Muscle layer of colon (tissue), 2 donors: ENCODE data around the gene PIAS4.

ENCODE experiments used
- H3K27ac ChIP-seq: one replicate; pipeline ENCODE4 v1.7.0; 2013; ENCODE audit warnings: low read depth, mild to moderate bottlenecking, low read length, moderate library complexity
- H3K27me3 ChIP-seq, 2 donors: one replicate each; pipeline ENCODE4 v1.7.0; 2013; ENCODE audit warnings: low read length in 2 of 2, mild to moderate bottlenecking in 2 of 2; ENCODE audit not compliant: insufficient read depth in 2 of 2, control insufficient read depth in 1 of 2
- H3K36me3 ChIP-seq: one replicate; pipeline ENCODE4 v1.7.0; 2013; ENCODE audit warnings: mild to moderate bottlenecking, low read length; ENCODE audit not compliant: insufficient read depth
- H3K4me1 ChIP-seq: one replicate; pipeline ENCODE4 v1.7.0; 2013; ENCODE audit warnings: mild to moderate bottlenecking, low read length; ENCODE audit not compliant: insufficient read depth
- H3K4me3 ChIP-seq, 2 donors: one replicate each; pipeline ENCODE4 v1.7.0; 2013; ENCODE audit warnings: low read length in 2 of 2, low read depth in 1 of 2, mild to moderate bottlenecking in 1 of 2, moderate library complexity in 1 of 2
- H3K9ac ChIP-seq: one replicate; pipeline ENCODE4 v1.7.0; 2013; ENCODE audit warnings: low read length
- H3K9me3 ChIP-seq: one replicate; pipeline ENCODE4 v1.7.0; 2013; ENCODE audit warnings: mild to moderate bottlenecking, low read length
- donor health status: abdominal sarcoma.
- donor health status: Adenocarcinoma of cecum.

PIAS4 gene

GRCh38 chr19:4061683-4062418 lies 54.3 kb downstream of the PIAS4 start:
- H3K36me3 ChIP-seq, result no peaks in the 10 kb centered on the region
- peaks cover 57% of the 10 kb centered on the region for H3K4me1 ChIP-seq
- H3K9ac ChIP-seq, result peak overlapping the region; percentile 32
- H3K4me3 ChIP-seq, result peak overlapping the region; percentile 29 to 49
- H3K27ac ChIP-seq, result peak overlapping the region; percentile 99
- no peaks in the 10 kb centered on the region for H3K9me3 ChIP-seq
- H3K27me3 ChIP-seq, result no peaks in the 10 kb centered on the region

GRCh38 chr19:4062419-4063368 lies 55.2 kb downstream of the PIAS4 start:
- Histone ChIP-seq H3K36me3 (no peaks in the 10 kb centered on the region), H3K4me1 (peaks cover 57% of the 10 kb centered on the region), H3K27ac (peak overlapping the region; percentile 99), H3K9me3 (no peaks in the 10 kb centered on the region), H3K4me3 (peak overlapping the region in 1 of 2 donors; percentile 64), H3K9ac (peak overlapping the region; percentile 76), H3K27me3 (no peaks in the 10 kb centered on the region)

GRCh38 chr19:4063369-4064148 lies 56.0 kb downstream of the PIAS4 start:
- Histone ChIP-seq H3K4me1 (peaks cover 57% of the 10 kb centered on the region), H3K36me3 (no peaks in the 10 kb centered on the region), H3K4me3 (peak overlapping the region; percentile 51 to 64), H3K9me3 (no peaks in the 10 kb centered on the region), H3K9ac (peak overlapping the region; percentile 76), H3K27ac (peak overlapping the region; percentile 99), H3K27me3 (no peaks in the 10 kb centered on the region)

- Histone ChIP-seq H3K36me3 (no peaks in the 10 kb centered on the region), H3K9ac (peak overlapping the region; percentile 76), H3K4me3 (peak overlapping the region; percentile 51 to 64), H3K27me3 (no peaks in the 10 kb centered on the region), H3K4me1 (peaks cover 54% of the 10 kb centered on the region), H3K27ac (peak overlapping the region; percentile 99), H3K9me3 (no peaks in the 10 kb centered on the region)
These were observed 56.6 kb downstream of the PIAS4 start for GRCh38 chr19:4064149-4064495.

- Histone ChIP-seq H3K9ac (peak overlapping the region; percentile 76), H3K36me3 (no peaks in the 10 kb centered on the region), H3K27ac (peak overlapping the region; percentile 99), H3K9me3 (no peaks in the 10 kb centered on the region), H3K4me3 (peak overlapping the region; percentile 51 to 64), H3K4me1 (peaks cover 48% of the 10 kb centered on the region), H3K27me3 (no peaks in the 10 kb centered on the region)
These were observed 57.1 kb downstream of the PIAS4 start for GRCh38 chr19:4064496-4065260.

- Histone ChIP-seq H3K36me3 (no peaks in the 10 kb centered on the region), H3K9ac (no peak overlapping the region), H3K27ac (no peak overlapping the region), H3K9me3 (no peaks in the 10 kb centered on the region), H3K27me3 (no peaks in the 10 kb centered on the region), H3K4me3 (peak overlapping the region in 1 of 2 donors; percentile 51), H3K4me1 (peaks cover 39% of the 10 kb centered on the region)
These were observed 58.1 kb downstream of the PIAS4 start for GRCh38 chr19:4065430-4066175.

GRCh38 chr19:4066176-4066606 lies 58.7 kb downstream of the PIAS4 start:
- peaks cover 33% of the 10 kb centered on the region for H3K4me1 ChIP-seq
- H3K4me3 ChIP-seq, result peak overlapping the region; percentile 56 to 93
- no peaks in the 10 kb centered on the region for H3K36me3 ChIP-seq
- peak overlapping the region; percentile 97 for H3K27ac ChIP-seq
- no peak overlapping the region for H3K9ac ChIP-seq
- no peaks in the 10 kb centered on the region for H3K9me3 ChIP-seq
- H3K27me3 ChIP-seq, result no peaks in the 10 kb centered on the region

GRCh38 chr19:4066682-4067395 lies 59.3 kb downstream of the PIAS4 start, which contains the start of gene ZBTB7A:
Gene ZBTB7A, minus strand, starts transcription at chr19:4066899. Its CDS starts 11,667 bp downstream, at chr19:4055232.
- no peaks in the 10 kb centered on the region for H3K27me3 ChIP-seq
- peak within 1 kb of the TSS; percentile 61 to 93 for H3K4me3 ChIP-seq
- H3K4me1 ChIP-seq, result peaks cover 27% of the 10 kb centered on the region
- no peaks in the 10 kb centered on the region for H3K9me3 ChIP-seq
- no peaks in the 10 kb centered on the region for H3K36me3 ChIP-seq
- H3K27ac ChIP-seq, result peak within 1 kb of the TSS; percentile 97
- peak within 1 kb of the TSS; percentile 44 for H3K9ac ChIP-seq

GRCh38 chr19:4067396-4068046 lies 60.0 kb downstream of the PIAS4 start:
- no peaks in the 10 kb centered on the region for H3K9me3 ChIP-seq
- H3K27me3 ChIP-seq, result no peaks in the 10 kb centered on the region
- peak overlapping the region; percentile 97 for H3K27ac ChIP-seq
- peaks cover 20% of the 10 kb centered on the region for H3K4me1 ChIP-seq
- peak overlapping the region; percentile 61 to 91 for H3K4me3 ChIP-seq
- H3K9ac ChIP-seq, result peak overlapping the region; percentile 44
- H3K36me3 ChIP-seq, result no peaks in the 10 kb centered on the region
